OCI-LY7 (cell line): Measurements from ENCODE around the gene EIF2S2.

Source experiments
- EZH2phosphoT487 ChIP-seq: fragments of 200-600 bp; sonication (generic); IDR thresholded peaks from 2 replicates; pipeline ENCODE4 v1.6.1; 2018; ENCODE audit warnings: low read depth, borderline replicate concordance, mild to moderate bottlenecking, mixed run types, antibody characterized with exemption, low read length, moderate library complexity, mixed read lengths
- TF ChIP-seq, protein P1 (sequence below): fragments of 200-600 bp; sonication (generic); conservative IDR thresholded peaks from 2 replicates; pipeline ENCODE4 v1.5.1; 2014; ENCODE audit warnings: mild to moderate bottlenecking, antibody characterized with exemption, low read length, moderate library complexity, mixed read lengths

DNA sequence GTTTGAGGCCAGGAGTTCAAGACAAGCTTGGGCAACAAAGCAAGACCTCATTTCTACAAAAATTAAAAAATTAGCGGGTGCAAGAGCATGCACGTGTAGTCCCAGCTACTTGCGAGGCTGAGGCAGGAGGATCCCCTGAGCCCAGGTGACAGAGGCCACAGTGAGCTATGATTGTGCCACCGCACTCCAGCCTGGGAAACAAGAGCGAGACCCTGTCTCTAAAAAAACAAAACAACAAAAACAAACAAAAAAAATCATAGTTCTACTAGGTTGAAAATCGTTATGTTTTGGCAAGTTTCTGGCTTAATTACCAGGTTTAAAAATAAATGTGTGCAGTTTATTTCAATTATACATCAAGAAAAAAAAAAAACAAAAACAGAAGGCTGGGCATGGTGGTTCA lies 2.6 kb downstream of the EIF2S2 start:
- TF ChIP-seq, protein P1, sequence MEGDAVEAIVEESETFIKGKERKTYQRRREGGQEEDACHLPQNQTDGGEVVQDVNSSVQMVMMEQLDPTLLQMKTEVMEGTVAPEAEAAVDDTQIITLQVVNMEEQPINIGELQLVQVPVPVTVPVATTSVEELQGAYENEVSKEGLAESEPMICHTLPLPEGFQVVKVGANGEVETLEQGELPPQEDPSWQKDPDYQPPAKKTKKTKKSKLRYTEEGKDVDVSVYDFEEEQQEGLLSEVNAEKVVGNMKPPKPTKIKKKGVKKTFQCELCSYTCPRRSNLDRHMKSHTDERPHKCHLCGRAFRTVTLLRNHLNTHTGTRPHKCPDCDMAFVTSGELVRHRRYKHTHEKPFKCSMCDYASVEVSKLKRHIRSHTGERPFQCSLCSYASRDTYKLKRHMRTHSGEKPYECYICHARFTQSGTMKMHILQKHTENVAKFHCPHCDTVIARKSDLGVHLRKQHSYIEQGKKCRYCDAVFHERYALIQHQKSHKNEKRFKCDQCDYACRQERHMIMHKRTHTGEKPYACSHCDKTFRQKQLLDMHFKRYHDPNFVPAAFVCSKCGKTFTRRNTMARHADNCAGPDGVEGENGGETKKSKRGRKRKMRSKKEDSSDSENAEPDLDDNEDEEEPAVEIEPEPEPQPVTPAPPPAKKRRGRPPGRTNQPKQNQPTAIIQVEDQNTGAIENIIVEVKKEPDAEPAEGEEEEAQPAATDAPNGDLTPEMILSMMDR = no peak
- no peak for TF ChIP-seq EZH2phosphoT487
